H1 (cell line): ENCODE measurements around the gene SLC22A23. TPM values are rescaled to one million over a fixed set of nuclear protein-coding genes. Genes with fewer than 3 reads are reported as not detected.

Experiments used
- CTCF ChIA-PET: fragments of 300-600 bp; sonication (Branson Sonifier 250); formaldehyde crosslinking; loops from one replicate; lab custom pipeline; 2021; ENCODE audit not compliant: partially characterized antibody; lab: Charles Lee
- POLR2A ChIA-PET: fragments of 300-600 bp; sonication (Branson Sonifier 250); formaldehyde crosslinking; loops from one replicate; lab custom pipeline; 2021; ENCODE audit warnings: inconsistent platforms; ENCODE audit not compliant: partially characterized antibody; lab: Charles Lee
- DNase-seq, 2 experiments: peaks; one replicate each; pipeline versions ENCODE4 v3.0.0 to v3.0.0-alpha.2; 2010 to 2022; ENCODE audit warnings: low spot score in 2 of 2, low read depth in 1 of 2, mixed read lengths in 1 of 2
- FAIRE-seq: peaks from 2 replicates; lab custom pipeline; 2011; peaks lifted over from hg19 to GRCh38; lab: Jason Lieb, UNC
- H2AFZ ChIP-seq: 2 replicates; pipeline ENCODE4 v1.8.1; 2012; ENCODE audit warnings: low read length, inconsistent platforms
- H2AK5ac ChIP-seq: 2 replicates; pipeline ENCODE4 v1.6.1; 2013; ENCODE audit warnings: low read depth, low read length
- H2BK120ac ChIP-seq: replicated peaks from 2 replicates; pipeline ENCODE3; 2013; ENCODE audit warnings: low read depth, low read length, inconsistent platforms
- H2BK12ac ChIP-seq: 2 replicates; pipeline ENCODE4 v1.6.1; 2013; ENCODE audit warnings: low read depth, low read length
- H2BK15ac ChIP-seq: 2 replicates; pipeline ENCODE4 v1.6.1; 2013; ENCODE audit warnings: low read length
- H2BK20ac ChIP-seq: 2 replicates; pipeline ENCODE4 v1.6.1; 2013; ENCODE audit warnings: low read length
- H2BK5ac ChIP-seq: 2 replicates; pipeline ENCODE4 v1.6.1; 2013; ENCODE audit warnings: low read depth, low read length
- H3K14ac ChIP-seq: 2 replicates; pipeline ENCODE4 v1.6.1; 2013; ENCODE audit warnings: inconsistent platforms; ENCODE audit not compliant: insufficient read length
- H3K18ac ChIP-seq: 2 replicates; pipeline ENCODE4 v1.6.1; 2013; ENCODE audit warnings: low read length; ENCODE audit errors: extremely low read depth
- H3K23ac ChIP-seq: 2 replicates; pipeline ENCODE4 v1.6.1; 2013; ENCODE audit warnings: inconsistent platforms; ENCODE audit not compliant: insufficient read length
- H3K23me2 ChIP-seq: 2 replicates; pipeline ENCODE4 v1.6.1; 2013; ENCODE audit warnings: low read depth, low read length
- H3K27ac ChIP-seq: 2 replicates; pipeline ENCODE4 v1.6.1; 2011; ENCODE audit warnings: low read depth, low read length, inconsistent platforms
- H3K27me3 ChIP-seq, 4 experiments: replicated peaks in 1 of 4; 1 replicate in 1 of 4; 2 replicates in 3 of 4; pipeline versions ENCODE4 v1.6.1 to v1.8.1; 2011 to 2013; ENCODE audit warnings: low read length in 3 of 4, mild to moderate bottlenecking in 3 of 4, inconsistent platforms in 2 of 4, mixed read lengths in 2 of 4, moderate library complexity in 1 of 4; ENCODE audit not compliant: control insufficient read depth in 3 of 4, insufficient read depth in 3 of 4; ENCODE audit errors: extremely low read depth in 1 of 4
- H3K36me3 ChIP-seq, 4 experiments: 2 replicates each; pipeline versions ENCODE4 v1.6.1 to v1.8.1; 2011 to 2013; ENCODE audit warnings: mild to moderate bottlenecking in 4 of 4, low read length in 3 of 4, moderate library complexity in 2 of 4, control low read depth in 1 of 4, inconsistent platforms in 1 of 4; ENCODE audit not compliant: insufficient read depth in 4 of 4, control insufficient read depth in 2 of 4
- H3K4ac ChIP-seq: replicated peaks from 2 replicates; pipeline ENCODE3; 2013; ENCODE audit warnings: low read length, low read depth, mixed read lengths, inconsistent platforms; ENCODE audit not compliant: insufficient read length
- H3K4me1 ChIP-seq, 4 experiments: replicated peaks in 1 of 4; 1 replicate in 1 of 4; 2 replicates in 3 of 4; pipeline versions ENCODE4 v1.6.1 to v1.8.1; 2011 to 2013; ENCODE audit warnings: low read length in 3 of 4, inconsistent platforms in 2 of 4, mixed read lengths in 1 of 4; ENCODE audit not compliant: insufficient read depth in 4 of 4, control insufficient read depth in 3 of 4
- H3K4me2 ChIP-seq, 2 experiments: 2 replicates each; pipeline versions ENCODE4 v1.6.1 to v1.8.1; 2011 to 2013; ENCODE audit warnings: low read depth in 2 of 2, low read length in 2 of 2, control low read depth in 1 of 2, inconsistent platforms in 1 of 2, mild to moderate bottlenecking in 1 of 2; ENCODE audit not compliant: insufficient read depth in 1 of 2
- H3K4me3 ChIP-seq, 4 experiments: fragments of 200-600, 300-600 bp in 1 of 4; sonication (generic), shearing (Covaris generic), sonication (Bioruptor Twin) in 1 of 4; 2 replicates each; pipeline versions ENCODE4 v1.5.1 to v1.8.1; 2011 to 2016; ENCODE audit warnings: low read length in 4 of 4, low read depth in 3 of 4, control low read depth in 2 of 4, inconsistent platforms in 2 of 4, mild to moderate bottlenecking in 2 of 4, mixed read lengths in 1 of 4, moderate library complexity in 1 of 4; ENCODE audit not compliant: insufficient read depth in 2 of 4; ENCODE audit errors: extremely low read depth in 1 of 4
- H3K56ac ChIP-seq: replicated peaks from 2 replicates; pipeline ENCODE3; 2013; ENCODE audit warnings: low read depth, mild to moderate bottlenecking, mixed read lengths, low read length, inconsistent platforms; ENCODE audit not compliant: insufficient read length
- H3K79me1 ChIP-seq: 2 replicates; pipeline ENCODE4 v1.6.1; 2013; ENCODE audit warnings: low read depth, low read length, control low read depth
- H3K79me2 ChIP-seq, 2 experiments: 2 replicates each; pipeline versions ENCODE4 v1.6.1 to v1.8.1; 2012 to 2013; ENCODE audit warnings: low read length in 2 of 2, mild to moderate bottlenecking in 2 of 2, inconsistent platforms in 1 of 2; ENCODE audit not compliant: insufficient read depth in 2 of 2, control insufficient read depth in 1 of 2
- H3K9ac ChIP-seq, 4 experiments: replicated peaks in 1 of 4; 1 replicate in 1 of 4; 2 replicates in 3 of 4; pipeline versions ENCODE4 v1.6.1 to v1.8.1; 2011 to 2013; ENCODE audit warnings: low read depth in 3 of 4, low read length in 3 of 4, control low read depth in 2 of 4, mild to moderate bottlenecking in 2 of 4, moderate library complexity in 2 of 4, inconsistent platforms in 1 of 4; ENCODE audit errors: extremely low read depth in 1 of 4
- H3K9me3 ChIP-seq, 2 experiments: 2 replicates each; pipeline versions ENCODE4 v1.6.1 to v1.8.1; 2012 to 2013; ENCODE audit warnings: mild to moderate bottlenecking in 2 of 2, moderate library complexity in 2 of 2, control low read depth in 1 of 2, inconsistent platforms in 1 of 2, low read depth in 1 of 2, low read length in 1 of 2, mixed read lengths in 1 of 2; ENCODE audit not compliant: insufficient read depth in 2 of 2
- H4K20me1 ChIP-seq, 2 experiments: replicated peaks in 1 of 2; 2 replicates each; pipeline versions ENCODE3 to v1.8.1; 2011 to 2013; ENCODE audit warnings: inconsistent platforms in 2 of 2, low read length in 2 of 2, mild to moderate bottlenecking in 1 of 2; ENCODE audit not compliant: insufficient read depth in 2 of 2, control insufficient read depth in 1 of 2
- H4K5ac ChIP-seq: 2 replicates; pipeline ENCODE4 v1.6.1; 2013; ENCODE audit warnings: low read length, low read depth, mixed read lengths, inconsistent platforms; ENCODE audit not compliant: insufficient read length
- H4K8ac ChIP-seq: 2 replicates; pipeline ENCODE4 v1.8.0; 2013; ENCODE audit warnings: mild to moderate bottlenecking, moderate library complexity, low read length, inconsistent platforms; ENCODE audit not compliant: insufficient read depth; ENCODE audit errors: extremely low read depth
- H4K91ac ChIP-seq: replicated peaks from 2 replicates; pipeline ENCODE3; 2013; ENCODE audit warnings: low read length, mixed read lengths, inconsistent platforms; ENCODE audit not compliant: insufficient read length
- BRCA1 ChIP-seq: IDR thresholded peaks from 2 replicates; pipeline ENCODE4 v1.6.1; 2012; ENCODE audit warnings: low read depth, low read length, improper control_type of control experiment
- CHD2 ChIP-seq: IDR thresholded peaks from 2 replicates; pipeline ENCODE4 v1.6.1; 2012; ENCODE audit warnings: low read length, improper control_type of control experiment
- EGR1 ChIP-seq: IDR thresholded peaks from 2 replicates; pipeline ENCODE4 v1.6.1; 2011; ENCODE audit warnings: low read depth, low read length, borderline replicate concordance
- HDAC2 ChIP-seq, 2 experiments: fragments of 300-600 bp in 1 of 2; sonication (generic) in 1 of 2; IDR thresholded peaks; 2 replicates each; pipeline ENCODE4 v1.6.1; 2011 to 2012; ENCODE audit warnings: low read depth in 2 of 2, low read length in 2 of 2, mild to moderate bottlenecking in 2 of 2, moderate library complexity in 2 of 2, borderline replicate concordance in 1 of 2, inconsistent platforms in 1 of 2
- MAFK ChIP-seq: IDR thresholded peaks from 2 replicates; pipeline ENCODE4 v1.6.1; 2012; ENCODE audit warnings: low read depth, mild to moderate bottlenecking, improper control_type of control experiment, low read length
- RXRA ChIP-seq: IDR thresholded peaks from 2 replicates; pipeline ENCODE4 v1.6.1; 2011; ENCODE audit warnings: low read depth, mild to moderate bottlenecking, low read length, moderate library complexity; ENCODE audit not compliant: insufficient read depth
- SAP30 ChIP-seq: fragments of 300-600 bp; sonication (generic); IDR thresholded peaks from 2 replicates; pipeline ENCODE4 v1.7.1; 2012; ENCODE audit warnings: low read length, moderate library complexity, mild to moderate bottlenecking, inconsistent platforms; ENCODE audit not compliant: insufficient read depth, insufficient replicate concordance
- SRF ChIP-seq: IDR thresholded peaks from 2 replicates; pipeline ENCODE4 v1.6.1; 2011; ENCODE audit warnings: mild to moderate bottlenecking, low read depth, low read length, moderate library complexity
- SUZ12 ChIP-seq: fragments of 200-600 bp; sonication (generic); IDR thresholded peaks from 2 replicates; pipeline ENCODE4 v1.6.1; 2012; ENCODE audit warnings: mild to moderate bottlenecking, inconsistent platforms, low read length, moderate library complexity, mixed read lengths
- ZNF274 ChIP-seq: IDR thresholded peaks from 2 replicates; pipeline ENCODE4 v1.7.0; 2012; ENCODE audit warnings: low read length, borderline replicate concordance; ENCODE audit errors: extremely low read depth
- WGBS, 2 experiments: shearing (Covaris generic) in 1 of 2; methylation state at CpG; one replicate each; pipeline versions ENCODE4 v1.1.6 to v1.1.7; 2013 to 2015; ENCODE audit warnings: low lambda C conversion rate in 2 of 2, mixed read lengths in 2 of 2, inconsistent platforms in 1 of 2, low coverage in 1 of 2, missing lambda C conversion rate in 1 of 2; ENCODE audit not compliant: insufficient replicate concordance in 2 of 2, insufficient coverage in 1 of 2, insufficient read length in 1 of 2; ENCODE audit errors: extremely low coverage in 1 of 2, missing lambda C conversion rate in 1 of 2; 5-methylcytosine and 5-hydroxymethylcytosine counted together
- polyA plus RNA-seq, 7 experiments: library from polyadenylated mRNA; depleted of rRNA in 3 of 7; stranded (reverse) in 5 of 7; unstranded in 2 of 7; fragments of >200 nt in 5 of 7; fragments of 200-250 nt in 2 of 7; gene quantifications; 1 replicate in 5 of 7; 2 replicates in 1 of 7; 4 replicates in 1 of 7; pipeline versions ENCODE4 v1.2.1 to v1.2.3, GENCODE V29; 2011 to 2013; ENCODE audit warnings: missing spikeins in 2 of 7, mixed read lengths in 2 of 7
- total RNA-seq: library from RNA; stranded (reverse); fragmentation: NEBNext Ultra II Directional; extraction: Animal tissue kit (Norgen Biotek cat#: 25700); gene quantifications from 2 replicates; pipeline ENCODE4 v1.2.1, GENCODE V29; 2021
- TF ChIP-seq, protein P1 (sequence below): IDR thresholded peaks from 2 replicates; pipeline ENCODE4 v1.6.1; 2011; ENCODE audit warnings: low read length, improper control_type of control experiment

Gene SLC22A23
- total and polyA plus RNA-seq, 2 of the 8 experiments (the other 6 are each of a cell fraction or from before 2014, with no cell fraction given) = 9.9 to 38.4 TPM

GRCh38 chr6:3336859-3337515 lies 119.9 kb downstream of the SLC22A23 start:
- H3K18ac ChIP-seq = peak overlapping the region; percentile 80; the same call in 1 of the 2 replicates
- ChIA-PET CTCF (interaction anchor here (0.6 to 1.6 kb wide), 13 partner anchors 16 to 1720 kb away, joined by 3 to 6 read pairs (median 3); partner anchors contain the start of gene PSMG4), POLR2A (interaction anchor here (1.9 to 2.0 kb wide), 2 partner anchors 10 to 19 kb away, joined by 6 read pairs; no protein-coding TSS in a partner anchor)
- DNase-seq (no peak), FAIRE-seq (no peak)
- WGBS, 2 experiments = 86% methylated on average over 5 of the region's 5 CpGs; no CpG with 5 or more reads in 1 of the 2 experiments
- H3K56ac ChIP-seq = no peak overlapping the region
- peak overlapping the region; percentile 63; the same call in 1 of the 2 replicates for H2BK5ac ChIP-seq
- H3K4me3 ChIP-seq = no peak overlapping the region
- peak overlapping the region; percentile 3; the same call in 1 of the 2 replicates for H2BK12ac ChIP-seq
- no peak overlapping the region for H3K27ac ChIP-seq
- H3K36me3 ChIP-seq = no peaks in the 10 kb centered on the region
- H3K4me1 ChIP-seq = peaks cover 23 to 43% (median 32%) of the 10 kb centered on the region in 4 experiments
- no peak overlapping the region for H3K4me2 ChIP-seq
- H4K8ac ChIP-seq = no peak overlapping the region
- H3K27me3 ChIP-seq = no peaks in the 10 kb centered on the region
- H2BK15ac ChIP-seq = peak overlapping the region; percentile 97; the same call in 1 of the 2 replicates
- H2BK20ac ChIP-seq = peak overlapping the region; percentile 88
- peaks cover 8% of the 10 kb centered on the region; the same call in 1 of the 2 replicates for H3K79me1 ChIP-seq
- no peak overlapping the region for H3K14ac ChIP-seq
- H2BK120ac ChIP-seq = peak overlapping the region; percentile 24
- peak overlapping the region; percentile 19 for H3K4ac ChIP-seq
- no peak overlapping the region for H3K9ac ChIP-seq
- no peak overlapping the region for H2AFZ ChIP-seq
- H2AK5ac ChIP-seq = peak overlapping the region; percentile 95
- no peak overlapping the region for H3K23ac ChIP-seq
- no peaks in the 10 kb centered on the region for H4K20me1 ChIP-seq
- H3K79me2 ChIP-seq = peaks cover 0 to 22% of the 10 kb centered on the region in 2 experiments; a peak in 3 of 4 replicates
- H3K23me2 ChIP-seq = no peaks in the 10 kb centered on the region
- H4K5ac ChIP-seq = no peak overlapping the region
- H4K91ac ChIP-seq = peak overlapping the region; percentile 55
- H3K9me3 ChIP-seq = no peaks in the 10 kb centered on the region
- TF ChIP-seq SAP30 = no peak
- TF ChIP-seq ZNF274 = no peak
- no peak for TF ChIP-seq HDAC2 (IDR thresholded peaks at IDR 0.05; ENCODE audit: borderline replicate concordance in 1 of 2, low read depth in 2 of 2, low read length in 2 of 2)
- TF ChIP-seq SRF = no peak
- no peak for TF ChIP-seq MAFK
- TF ChIP-seq, protein P1, sequence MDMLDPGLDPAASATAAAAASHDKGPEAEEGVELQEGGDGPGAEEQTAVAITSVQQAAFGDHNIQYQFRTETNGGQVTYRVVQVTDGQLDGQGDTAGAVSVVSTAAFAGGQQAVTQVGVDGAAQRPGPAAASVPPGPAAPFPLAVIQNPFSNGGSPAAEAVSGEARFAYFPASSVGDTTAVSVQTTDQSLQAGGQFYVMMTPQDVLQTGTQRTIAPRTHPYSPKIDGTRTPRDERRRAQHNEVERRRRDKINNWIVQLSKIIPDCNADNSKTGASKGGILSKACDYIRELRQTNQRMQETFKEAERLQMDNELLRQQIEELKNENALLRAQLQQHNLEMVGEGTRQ = no peak
- TF ChIP-seq RXRA = no peak
- TF ChIP-seq EGR1 = no peak
- no peak for TF ChIP-seq BRCA1
- no peak for TF ChIP-seq CHD2
- TF ChIP-seq SUZ12 = no peak
